Tibial artery (tissue), 4 donors: Measurements from ENCODE around the gene CTR9.

Experiments
- DNase-seq, 2 donors: peaks; one replicate each; pipeline ENCODE4 v3.0.0-alpha.2; 2019
- H3K27ac ChIP-seq, 2 donors: fragments of 200-600 bp; sonication (generic) in 1 of 2; 1 replicate in 1 of 2; 2 replicates in 1 of 2; pipeline ENCODE4 v1.5.1; 2018 to 2019; ENCODE audit warnings: mild to moderate bottlenecking in 1 of 2
- H3K27me3 ChIP-seq, 2 donors: fragments of 200-600 bp; sonication (generic) in 1 of 2; one replicate each; pipeline versions ENCODE4 v1.5.1 to v1.6.0; 2016 to 2019
- H3K36me3 ChIP-seq, 3 donors: fragments of 200-600 bp; sonication (generic) in 2 of 3; one replicate each; pipeline ENCODE4 v1.5.1; 2016 to 2019; ENCODE audit warnings: mild to moderate bottlenecking in 2 of 3
- H3K4me1 ChIP-seq, 4 donors: fragments of 200-600 bp; sonication (generic) in 2 of 4; 1 replicate in 3 of 4; 2 replicates in 1 of 4; pipeline ENCODE4 v1.5.1; 2016 to 2019
- H3K4me3 ChIP-seq, 2 donors: fragments of 200-600 bp; sonication (generic) in 1 of 2; 1 replicate in 1 of 2; 2 replicates in 1 of 2; pipeline ENCODE4 v1.5.1; 2018 to 2019; ENCODE audit warnings: mild to moderate bottlenecking in 2 of 2
- H3K9me3 ChIP-seq, 3 donors: fragments of 200-600 bp; sonication (generic) in 1 of 3; one replicate each; pipeline ENCODE4 v1.5.1; 2016 to 2019
- intact Hi-C: fragments of 100-400 bp; cut with DNase I; formaldehyde crosslinking; loops from one replicate; pipeline ENCODE4 v1.15.0; 2023; ENCODE audit warnings: low total_unique reads
- TF ChIP-seq, protein P1 (sequence below), 2 experiments: fragments of 200-600 bp in 1 of 2; fragments of 450-650 bp in 1 of 2; IDR thresholded peaks; one replicate each; pipeline ENCODE4 v1.5.1; 2017 to 2019; ENCODE audit warnings: antibody characterized with exemption in 2 of 2, mild to moderate bottlenecking in 1 of 2, moderate library complexity in 1 of 2

The CTR9 gene

DNA sequence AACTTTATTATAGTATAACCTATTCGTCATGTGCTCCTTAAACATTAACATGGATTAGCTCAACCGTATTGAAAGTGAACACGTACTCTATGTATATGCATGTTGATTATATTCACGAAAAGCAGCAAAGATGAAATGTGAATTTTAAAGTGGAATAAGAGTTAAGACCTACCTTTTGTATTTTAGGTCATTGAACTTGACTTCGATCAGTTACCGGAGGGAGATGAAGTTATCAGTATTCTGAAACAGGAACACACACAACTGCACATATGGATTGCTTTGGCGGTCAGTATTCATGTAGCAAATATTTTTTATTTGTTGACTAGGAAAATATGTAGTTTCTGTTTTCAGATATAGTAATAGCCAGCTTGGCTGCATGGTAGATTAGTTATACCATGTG is 1.4 kb downstream of the CTR9 start:
- TF ChIP-seq, protein P1, sequence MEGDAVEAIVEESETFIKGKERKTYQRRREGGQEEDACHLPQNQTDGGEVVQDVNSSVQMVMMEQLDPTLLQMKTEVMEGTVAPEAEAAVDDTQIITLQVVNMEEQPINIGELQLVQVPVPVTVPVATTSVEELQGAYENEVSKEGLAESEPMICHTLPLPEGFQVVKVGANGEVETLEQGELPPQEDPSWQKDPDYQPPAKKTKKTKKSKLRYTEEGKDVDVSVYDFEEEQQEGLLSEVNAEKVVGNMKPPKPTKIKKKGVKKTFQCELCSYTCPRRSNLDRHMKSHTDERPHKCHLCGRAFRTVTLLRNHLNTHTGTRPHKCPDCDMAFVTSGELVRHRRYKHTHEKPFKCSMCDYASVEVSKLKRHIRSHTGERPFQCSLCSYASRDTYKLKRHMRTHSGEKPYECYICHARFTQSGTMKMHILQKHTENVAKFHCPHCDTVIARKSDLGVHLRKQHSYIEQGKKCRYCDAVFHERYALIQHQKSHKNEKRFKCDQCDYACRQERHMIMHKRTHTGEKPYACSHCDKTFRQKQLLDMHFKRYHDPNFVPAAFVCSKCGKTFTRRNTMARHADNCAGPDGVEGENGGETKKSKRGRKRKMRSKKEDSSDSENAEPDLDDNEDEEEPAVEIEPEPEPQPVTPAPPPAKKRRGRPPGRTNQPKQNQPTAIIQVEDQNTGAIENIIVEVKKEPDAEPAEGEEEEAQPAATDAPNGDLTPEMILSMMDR (IDR thresholded peaks at IDR 0.05) = no peak
- H3K27me3 ChIP-seq = no peaks in the 10 kb centered on the region
- intact Hi-C loops = no loop called here

DNA sequence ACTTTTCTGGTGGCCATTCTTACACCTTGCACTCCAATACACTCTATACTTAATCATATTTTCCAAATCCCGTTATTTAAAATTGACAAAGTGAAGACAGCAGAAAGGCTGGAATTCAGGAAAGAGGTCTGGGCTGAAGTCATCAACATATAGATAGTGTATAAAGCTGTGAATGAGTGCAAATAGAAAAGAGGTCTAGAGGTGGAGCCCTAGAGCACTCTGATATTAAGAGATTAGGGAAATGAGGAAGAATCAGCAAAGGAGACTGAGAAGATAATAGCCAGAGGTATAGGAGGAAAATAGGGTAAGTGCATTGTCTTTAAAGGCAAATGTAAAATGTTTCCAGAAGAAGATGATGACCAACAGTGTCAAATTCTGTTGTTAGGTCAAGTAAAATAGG is 7.9 kb downstream of the CTR9 start:
- peaks cover 81 to 99% (median 93%) of the 10 kb centered on the region in 3 donors for H3K36me3 ChIP-seq
- no peak for DNase-seq
- intact Hi-C loops = no loop called here

More for the DNA sequence above, 1.4 kb downstream of the CTR9 start:
- no peak for DNase-seq
- H3K27ac ChIP-seq = no peak overlapping the region
- peaks cover 0 to 25% (median 10%) of the 10 kb centered on the region in 4 donors for H3K4me1 ChIP-seq
- no peaks in the 10 kb centered on the region for H3K9me3 ChIP-seq
- H3K36me3 ChIP-seq = peaks cover 33 to 48% (median 33%) of the 10 kb centered on the region in 3 donors
- peak overlapping the region; percentile 79 to 86 for H3K4me3 ChIP-seq

DNA sequence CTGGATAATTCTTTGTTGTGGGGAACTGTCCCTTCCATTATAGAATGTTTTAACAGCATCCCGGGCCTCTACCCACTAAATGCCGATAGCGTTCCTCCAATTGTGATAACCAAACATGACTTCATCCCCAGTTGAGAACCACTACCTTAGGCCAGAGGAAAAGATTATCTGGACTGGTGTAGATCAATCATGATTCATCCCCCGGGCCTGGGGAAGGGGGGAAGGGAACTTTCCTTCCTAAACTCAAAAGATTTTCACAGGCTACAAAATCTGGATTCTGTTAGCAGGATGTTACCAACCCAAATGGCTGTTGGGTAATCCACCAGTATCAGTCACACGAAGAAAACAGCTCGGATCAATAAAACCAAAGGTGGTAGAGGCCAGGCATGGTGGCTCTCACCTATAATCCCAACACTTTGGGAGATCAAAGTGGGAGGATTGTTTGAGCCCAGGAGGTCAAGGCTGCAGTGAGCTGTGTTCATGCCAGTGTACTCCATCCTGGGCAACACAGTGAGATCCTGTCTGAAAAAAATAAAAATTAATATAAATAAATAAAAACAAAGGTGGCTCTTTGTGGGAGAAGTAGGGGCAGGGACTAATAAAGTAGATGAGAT is 10.1 kb downstream of the CTR9 start:
- Histone ChIP-seq H3K4me1 (no peaks in the 10 kb centered on the region), H3K27me3 (no peaks in the 10 kb centered on the region), H3K9me3 (no peaks in the 10 kb centered on the region), H3K27ac (no peak overlapping the region), H3K4me3 (no peak overlapping the region), H3K36me3 (peaks cover 81 to 100% (median 95%) of the 10 kb centered on the region in 3 donors)
- no peak for DNase-seq
- intact Hi-C loops = no loop called here
- TF ChIP-seq, protein P1 (IDR thresholded peaks at IDR 0.05) = no peak

More for the DNA sequence above, 7.9 kb downstream of the CTR9 start:
- Histone ChIP-seq H3K27ac (no peak overlapping the region), H3K4me3 (no peak overlapping the region), H3K4me1 (peaks cover 0 to 3% (median 0%) of the 10 kb centered on the region in 4 donors), H3K9me3 (no peaks in the 10 kb centered on the region), H3K27me3 (no peaks in the 10 kb centered on the region)
- TF ChIP-seq, protein P1 (IDR thresholded peaks at IDR 0.05) = no peak

DNA sequence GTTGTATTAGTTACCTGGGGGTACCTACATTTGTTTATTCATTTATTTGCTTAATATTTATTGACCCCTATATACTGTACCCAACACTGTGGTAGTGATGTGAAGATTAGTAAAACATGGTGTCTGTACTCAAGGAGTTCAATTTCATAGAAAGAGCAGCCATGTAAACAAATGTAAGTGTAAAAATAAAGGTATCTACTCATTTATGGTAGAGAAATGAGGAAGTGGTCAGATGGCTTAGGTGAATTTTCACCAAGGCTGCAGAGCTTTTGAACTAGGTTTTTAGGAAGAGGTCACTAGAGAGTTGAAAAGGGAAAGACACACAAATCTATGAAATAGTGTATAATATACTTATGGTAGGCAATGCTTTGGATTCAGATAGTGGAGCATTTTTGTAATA is 11.1 kb downstream of the CTR9 start:
- peaks cover 72 to 95% (median 94%) of the 10 kb centered on the region in 3 donors for H3K36me3 ChIP-seq
- H3K4me1 ChIP-seq = no peaks in the 10 kb centered on the region
- no peaks in the 10 kb centered on the region for H3K9me3 ChIP-seq
- no peak overlapping the region for H3K27ac ChIP-seq
- H3K4me3 ChIP-seq = no peak overlapping the region
- intact Hi-C loops = no loop called here
- H3K27me3 ChIP-seq = no peaks in the 10 kb centered on the region
- DNase-seq = no peak
- TF ChIP-seq, protein P1 (IDR thresholded peaks at IDR 0.05) = no peak

DNA sequence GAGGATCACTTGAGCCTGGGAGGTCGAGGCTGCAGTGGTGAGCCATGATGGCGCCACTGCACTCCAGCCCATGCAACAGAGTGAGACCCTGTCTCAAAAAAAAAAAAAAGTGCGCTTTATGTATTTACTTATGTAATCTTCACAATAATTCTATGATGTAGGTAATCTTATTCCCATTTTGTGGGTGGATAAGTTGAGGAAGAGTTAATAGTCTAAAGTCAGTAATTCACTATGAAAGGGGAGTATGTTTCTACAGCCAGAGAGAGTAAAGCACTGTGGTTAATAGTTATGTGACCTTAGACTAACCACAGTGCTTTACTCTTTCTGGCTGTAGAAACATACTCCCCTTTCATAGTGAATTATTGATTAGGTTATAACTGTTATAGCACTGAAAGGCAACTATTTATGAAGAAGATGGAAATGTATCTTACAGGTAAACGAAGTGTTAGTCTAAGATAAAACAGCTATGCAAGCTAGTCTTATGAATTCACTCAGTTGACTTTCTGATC is 11.9 kb downstream of the CTR9 start:
- Histone ChIP-seq H3K27ac (no peak overlapping the region), H3K4me1 (no peaks in the 10 kb centered on the region), H3K36me3 (peaks cover 65 to 90% (median 87%) of the 10 kb centered on the region in 3 donors), H3K27me3 (no peaks in the 10 kb centered on the region), H3K4me3 (no peak overlapping the region), H3K9me3 (no peaks in the 10 kb centered on the region)
- intact Hi-C loops = no loop called here
- TF ChIP-seq, protein P1 (IDR thresholded peaks at IDR 0.05) = no peak
- no peak for DNase-seq
